ENCODE measurements around the gene HPSE. TPM values are rescaled to one million over a fixed set of nuclear protein-coding genes. Genes with fewer than 3 reads are reported as not detected.

The HPSE gene
- total RNA-seq, 1 donor, result 0.36 TPM

- H3K79me2 ChIP-seq (ENCODE audit: insufficient read depth, low read length), result no peaks in the 10 kb centered on the region
- H3K36me3 ChIP-seq (ENCODE audit: insufficient read depth, low read length), result no peaks in the 10 kb centered on the region
- no peak for TF ChIP-seq CTCF (IDR thresholded peaks at IDR 0.05; ENCODE audit: extremely low read depth, low read depth, low read length)
- H3K4me1 ChIP-seq (ENCODE audit: insufficient read depth, low read length), result no peaks in the 10 kb centered on the region
- no peak overlapping the region for H3K4me3 ChIP-seq (ENCODE audit: insufficient read depth, low read length)
- H3K9me3 ChIP-seq (ENCODE audit: low read depth, low read length), result no peaks in the 10 kb centered on the region
- H3K27ac ChIP-seq (ENCODE audit: low read depth, low read length), result no peak overlapping the region
- H3K4me2 ChIP-seq (ENCODE audit: insufficient read depth, low read length), result no peak overlapping the region
- H4K20me1 ChIP-seq (ENCODE audit: insufficient read depth, low read length), result no peaks in the 10 kb centered on the region
- no peaks in the 10 kb centered on the region for H3K27me3 ChIP-seq (ENCODE audit: insufficient read depth, low read length)
- no peak overlapping the region for H2AFZ ChIP-seq (ENCODE audit: low read length)
- DNase-seq (ENCODE audit: insufficient read length, low spot score, missing footprints), result no peak
These were observed 87.0 kb downstream of the HPSE start for GRCh38 chr4:83247415-83248357.

Small RNAs within 50 kb of the gene (small RNA-seq; reads per million reads assigned to genes)
- not detected for gene AC114781.5

Other genes starting within 250 kb of the HPSE start
- gene PLAC8, start 220.1 kb downstream of the HPSE start, total RNA-seq, result 0.59 and 0.72 TPM in 2 replicates
- gene COQ2, start 50.0 kb downstream of the HPSE start, total RNA-seq, result 14.1 and 17.1 TPM in 2 replicates
- gene HELQ, start 121.0 kb upstream of the HPSE start, total RNA-seq, result 17.4 and 18.3 TPM in 2 replicates
- 13.8 and 14.5 TPM in 2 replicates for gene MRPS18C, start 121.2 kb upstream of the HPSE start, total RNA-seq
- gene ABRAXAS1, start 150.3 kb upstream of the HPSE start, total RNA-seq, result 17.4 and 23.3 TPM in 2 replicates
- 0.36 and 0.59 TPM in 2 replicates for gene GPAT3, start 201.3 kb upstream of the HPSE start, total RNA-seq